ENCODE measurements around the gene FRMD7. TPM values are rescaled to one million over a fixed set of nuclear protein-coding genes. Genes with fewer than 3 reads are reported as not detected.

FRMD7 gene
- total and polyA plus RNA-seq, 10 of the 15 experiments (the other 5 are each of a cell fraction or from before 2014, with no cell fraction given): 0.03 to 0.94 TPM; not detected in 8

DNA sequence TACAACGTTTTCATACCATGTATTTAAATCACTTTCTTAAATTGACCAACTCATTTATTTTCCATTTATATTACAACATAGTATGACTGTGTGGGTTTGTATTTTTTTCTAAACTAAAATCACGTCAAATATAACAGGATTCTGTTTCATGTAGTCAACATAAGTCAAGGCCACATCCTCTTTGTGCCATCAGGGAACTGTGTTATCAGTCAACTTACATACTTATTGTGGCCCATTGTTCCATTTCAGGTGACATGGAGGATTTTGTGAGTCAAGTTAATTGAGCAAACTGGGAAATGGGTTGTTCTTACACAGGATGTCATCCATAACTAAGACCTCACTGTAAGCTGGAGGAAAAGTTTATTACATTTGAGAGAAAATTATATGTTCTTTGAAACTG is 68.8 kb downstream of the FRMD7 start:
- WGBS (ENCODE audit: insufficient coverage, insufficient replicate concordance, low lambda C conversion rate, missing lambda C conversion rate): 40% methylated on average over 2 of the region's 2 CpGs
- POLR2A ChIA-PET: no interaction called here
- in situ Hi-C loops (cut with MboI): no loop called here

More for the DNA sequence above, 68.8 kb downstream of the FRMD7 start:
- no TSS peak for BruUV-seq (replicated peaks)
- DNase-seq (ENCODE audit: low read depth, low spot score): no peak
- no peak overlapping the region for H2AFZ ChIP-seq (ENCODE audit: control insufficient read depth, low read depth, low read length)
- TF ChIP-seq SMAD1 (IDR thresholded peaks at IDR 0.05; ENCODE audit: low read depth, partially characterized antibody) (no peak), SUPT20H (IDR thresholded peaks at IDR 0.05; ENCODE audit: borderline replicate concordance, control insufficient read depth, low read depth, low read length) (no peak), IRF4 (IDR thresholded peaks at IDR 0.05; ENCODE audit: low read depth, low read length) (no peak), BHLHE40 (IDR thresholded peaks at IDR 0.05; ENCODE audit: borderline replicate concordance in 1 of 2, low read depth in 2 of 2, low read length in 1 of 2) (no peak), ZNF622 (IDR thresholded peaks at IDR 0.05) (no peak), MTA3 (IDR thresholded peaks at IDR 0.05; ENCODE audit: borderline replicate concordance, low read length) (no peak), SIX5 (IDR thresholded peaks at IDR 0.05; ENCODE audit: low read depth, low read length, severe bottlenecking) (no peak), NFYB (IDR thresholded peaks at IDR 0.05; ENCODE audit: insufficient read depth, low read depth, low read length) (no peak), ZNF217 (IDR thresholded peaks at IDR 0.05) (no peak), CBX5 (IDR thresholded peaks at IDR 0.05; ENCODE audit: low read depth) (no peak), RELA (IDR thresholded peaks at IDR 0.05; ENCODE audit: borderline replicate concordance, partially characterized antibody) (no peak), NR2C2 (IDR thresholded peaks at IDR 0.05; ENCODE audit: borderline replicate concordance, control insufficient read depth, insufficient read length, low read depth) (no peak)
- TF ChIP-seq, protein P1, sequence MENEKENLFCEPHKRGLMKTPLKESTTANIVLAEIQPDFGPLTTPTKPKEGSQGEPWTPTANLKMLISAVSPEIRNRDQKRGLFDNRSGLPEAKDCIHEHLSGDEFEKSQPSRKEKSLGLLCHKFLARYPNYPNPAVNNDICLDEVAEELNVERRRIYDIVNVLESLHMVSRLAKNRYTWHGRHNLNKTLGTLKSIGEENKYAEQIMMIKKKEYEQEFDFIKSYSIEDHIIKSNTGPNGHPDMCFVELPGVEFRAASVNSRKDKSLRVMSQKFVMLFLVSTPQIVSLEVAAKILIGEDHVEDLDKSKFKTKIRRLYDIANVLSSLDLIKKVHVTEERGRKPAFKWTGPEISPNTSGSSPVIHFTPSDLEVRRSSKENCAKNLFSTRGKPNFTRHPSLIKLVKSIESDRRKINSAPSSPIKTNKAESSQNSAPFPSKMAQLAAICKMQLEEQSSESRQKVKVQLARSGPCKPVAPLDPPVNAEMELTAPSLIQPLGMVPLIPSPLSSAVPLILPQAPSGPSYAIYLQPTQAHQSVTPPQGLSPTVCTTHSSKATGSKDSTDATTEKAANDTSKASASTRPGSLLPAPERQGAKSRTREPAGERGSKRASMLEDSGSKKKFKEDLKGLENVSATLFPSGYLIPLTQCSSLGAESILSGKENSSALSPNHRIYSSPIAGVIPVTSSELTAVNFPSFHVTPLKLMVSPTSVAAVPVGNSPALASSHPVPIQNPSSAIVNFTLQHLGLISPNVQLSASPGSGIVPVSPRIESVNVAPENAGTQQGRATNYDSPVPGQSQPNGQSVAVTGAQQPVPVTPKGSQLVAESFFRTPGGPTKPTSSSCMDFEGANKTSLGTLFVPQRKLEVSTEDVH (IDR thresholded peaks at IDR 0.05; ENCODE audit: low read depth, partially characterized antibody): no peak
- H3K36me3 ChIP-seq (ENCODE audit: control insufficient read depth in 2 of 2, insufficient read depth in 2 of 2, low read length in 1 of 2): no peaks in the 10 kb centered on the region; a peak in 1 of 4 replicates
- no peak overlapping the region for H3K9ac ChIP-seq (ENCODE audit: control insufficient read depth, insufficient read depth, low read length)
- H3K4me2 ChIP-seq (ENCODE audit: control insufficient read depth, insufficient read depth): no peak overlapping the region
- no peak for ATAC-seq
- H3K9me3 ChIP-seq (replicated peaks; ENCODE audit: control insufficient read depth, insufficient read depth, low read length): no peaks in the 10 kb centered on the region
- FAIRE-seq: no peak
- no peaks in the 10 kb centered on the region for H4K20me1 ChIP-seq (ENCODE audit: control insufficient read depth, insufficient read depth)
- SMC1A ChIA-PET (ENCODE audit: uncharacterized antibody, unreplicated experiment): interaction anchor here (0.8 to 1.5 kb wide), 4 partner anchors 11 to 34 kb away, joined by 3 read pairs; no protein-coding TSS in a partner anchor
- RAD21 ChIA-PET (ENCODE audit: unreplicated experiment): no interaction called here
- CTCF ChIA-PET: interaction anchor here (1.2 kb wide), 2 partner anchors 31 to 217 kb away, joined by 3 to 4 read pairs; no protein-coding TSS in a partner anchor
- no peaks in the 10 kb centered on the region; the same call in 1 of the 2 replicates for H3K79me2 ChIP-seq (ENCODE audit: control insufficient read depth, insufficient read depth, low read length)
- intact Hi-C loops (cut with micrococcal nuclease; ENCODE audit: unreplicated experiment): no loop called here
- no peaks in the 10 kb centered on the region for H3K4me1 ChIP-seq (ENCODE audit: control insufficient read depth, insufficient read depth, low read length)
- no peak overlapping the region for H3K4me3 ChIP-seq
- no peak overlapping the region for H3K27ac ChIP-seq (ENCODE audit: control insufficient read depth, insufficient read depth)
- H3K27me3 ChIP-seq (replicated peaks in 1 of 2; ENCODE audit: control insufficient read depth in 2 of 2, insufficient read depth in 2 of 2, low read length in 1 of 2): no peaks in the 10 kb centered on the region
